ENCODE results near the gene VAPA.

- TF ChIP-seq CTCF (IDR thresholded peaks at IDR 0.05) (no peak), EP300 (IDR thresholded peaks at IDR 0.05) (no peak), POLR2AphosphoS5 (IDR thresholded peaks at IDR 0.05) (no peak), POLR2A (IDR thresholded peaks at IDR 0.05) (no peak)
Measured at GRCh38 chr18:10003281-10003680, 89.5 kb downstream of the VAPA start.

Measured in suprapubic skin (tissue), 4 donors.